H7 (cell line): ENCODE data around the gene TCAF1. TPM values are rescaled to one million over a fixed set of nuclear protein-coding genes. Genes with fewer than 3 reads are reported as not detected.
A peak's percentile ranks its signal among the peaks of the same experiment; 100 is the strongest.
"Not testable (repeated sequence)": the region's sequence is repeated elsewhere in the genome, so short reads cannot be mapped to it uniquely, and the experiment has no call there.

Source experiments
- DNase-seq: peaks from one replicate; pipeline ENCODE4 v3.0.0; 2012
- H3K27me3 ChIP-seq: 2 replicates; pipeline ENCODE4 v1.6.0; 2011; ENCODE audit warnings: mild to moderate bottlenecking, low read length; ENCODE audit not compliant: control insufficient read depth, insufficient read depth
- H3K36me3 ChIP-seq: replicated peaks from 2 replicates; pipeline ENCODE4 v1.5.1; 2011; ENCODE audit warnings: low read length; ENCODE audit not compliant: control insufficient read depth, insufficient read depth
- H3K4me3 ChIP-seq: 2 replicates; pipeline ENCODE4 v1.5.1; 2011; ENCODE audit warnings: low read depth, mild to moderate bottlenecking, control low read depth, low read length, moderate library complexity; ENCODE audit not compliant: insufficient read depth
- total RNA-seq: library from RNA; depleted of rRNA; stranded (reverse); fragments of >200 nt; shearing (Covaris generic); gene quantifications from 2 replicates; pipeline ENCODE4 v1.2.3, GENCODE V29; 2014

TCAF1 gene
- total RNA-seq, 1 experiment from 2014 or later, result 22.6 TPM

DNA sequence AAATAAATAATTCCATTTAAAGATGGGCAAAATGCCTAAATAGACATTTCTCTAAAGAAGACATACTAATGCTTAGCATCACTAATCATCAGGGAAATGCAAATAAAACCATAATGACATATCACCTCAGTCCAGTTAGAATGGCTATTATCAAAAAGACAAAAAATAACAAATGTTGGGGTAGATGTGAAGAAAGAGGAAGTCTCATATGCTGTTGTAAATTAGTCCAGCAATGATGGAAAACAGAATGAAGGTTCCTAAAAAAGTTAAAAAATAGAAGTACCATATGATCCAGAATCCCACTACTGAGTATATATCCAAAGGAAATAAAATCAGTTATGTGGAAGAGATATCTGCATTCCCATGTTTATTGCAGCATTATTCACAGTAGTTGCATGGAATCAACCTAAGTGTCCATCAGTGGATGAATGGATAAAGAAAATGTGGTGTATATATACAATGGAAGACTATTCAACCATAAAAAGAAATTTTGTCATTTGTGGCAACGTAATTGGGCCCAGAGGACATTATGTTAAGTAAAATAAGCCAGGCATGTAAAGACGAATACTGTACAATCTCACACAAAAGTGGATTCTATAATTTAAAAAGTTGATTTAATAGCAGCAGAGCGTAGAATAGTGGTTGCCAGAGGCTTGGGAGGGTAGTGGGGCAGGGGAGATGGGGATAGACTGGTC, 52.0 kb downstream of the TCAF1 start:
- Histone ChIP-seq H3K36me3 (no peaks in the 10 kb centered on the region), H3K4me3 (no peak overlapping the region), H3K27me3 (no peaks in the 10 kb centered on the region)
- no peak for DNase-seq

DNA sequence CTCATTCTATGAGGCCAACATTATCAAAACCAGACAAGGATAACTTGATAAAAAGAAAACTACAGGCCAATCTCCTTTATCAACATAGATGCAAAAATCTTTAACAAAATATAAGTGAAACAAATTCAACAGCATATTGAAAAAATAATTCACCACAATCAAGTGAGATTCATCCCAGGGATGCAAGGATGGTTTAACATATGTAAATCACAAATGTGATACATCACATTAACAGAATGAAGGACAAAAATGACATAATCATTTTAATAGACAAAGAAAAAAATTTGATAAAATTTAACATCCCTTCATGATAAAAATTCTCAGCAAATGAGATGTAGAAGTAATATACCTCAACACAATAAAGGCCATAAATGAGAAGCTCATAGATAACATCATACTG, 53.8 kb downstream of the TCAF1 start:
- H3K4me3 ChIP-seq, result no peak overlapping the region
- no peaks in the 10 kb centered on the region for H3K27me3 ChIP-seq
- no peaks in the 10 kb centered on the region for H3K36me3 ChIP-seq
- DNase-seq, result no peak

DNA sequence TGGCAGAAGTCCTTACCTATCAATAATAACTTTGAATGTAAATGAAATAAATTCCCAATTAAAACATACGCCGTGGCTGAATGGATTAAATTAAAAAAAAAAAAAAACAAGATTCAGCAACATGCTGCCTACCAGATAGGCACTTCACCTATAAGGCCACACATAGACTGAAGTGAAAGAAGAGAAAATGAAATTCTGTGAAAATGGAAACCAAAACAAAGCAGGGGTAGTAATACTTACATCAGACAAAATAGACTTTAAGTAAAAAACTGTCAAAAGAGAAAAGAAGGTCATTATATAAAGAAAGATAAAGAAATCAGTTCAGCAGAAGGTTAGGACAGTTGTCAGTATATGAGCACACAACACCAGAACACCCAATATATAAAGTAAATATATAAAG, 55.3 kb downstream of the TCAF1 start:
- DNase-seq, result no peak
- no peaks in the 10 kb centered on the region for H3K27me3 ChIP-seq
- no peak overlapping the region for H3K4me3 ChIP-seq
- no peaks in the 10 kb centered on the region for H3K36me3 ChIP-seq

DNA sequence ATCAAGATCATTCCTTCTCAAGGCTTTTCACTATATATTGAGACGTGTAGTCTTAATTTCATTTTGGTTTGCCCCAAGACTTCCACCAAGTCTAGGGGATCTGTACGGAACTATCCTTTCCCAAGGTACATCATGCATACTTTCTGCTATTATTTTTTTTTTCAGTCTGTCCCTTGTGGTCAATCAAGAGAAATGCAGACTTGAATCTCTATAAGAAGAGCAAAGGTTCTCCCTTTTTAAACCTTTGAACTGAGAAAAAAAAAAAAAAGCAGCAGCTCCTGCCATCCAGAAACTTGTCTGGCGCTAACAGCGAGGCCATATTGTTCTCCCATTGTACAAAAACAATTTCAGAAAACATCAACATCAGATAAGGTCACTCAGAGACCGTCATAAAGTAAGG, 60.3 kb downstream of the TCAF1 start:
- H3K36me3 ChIP-seq, H3K27me3 ChIP-seq, DNase-seq, H3K4me3 ChIP-seq: not testable (repeated sequence)

DNA sequence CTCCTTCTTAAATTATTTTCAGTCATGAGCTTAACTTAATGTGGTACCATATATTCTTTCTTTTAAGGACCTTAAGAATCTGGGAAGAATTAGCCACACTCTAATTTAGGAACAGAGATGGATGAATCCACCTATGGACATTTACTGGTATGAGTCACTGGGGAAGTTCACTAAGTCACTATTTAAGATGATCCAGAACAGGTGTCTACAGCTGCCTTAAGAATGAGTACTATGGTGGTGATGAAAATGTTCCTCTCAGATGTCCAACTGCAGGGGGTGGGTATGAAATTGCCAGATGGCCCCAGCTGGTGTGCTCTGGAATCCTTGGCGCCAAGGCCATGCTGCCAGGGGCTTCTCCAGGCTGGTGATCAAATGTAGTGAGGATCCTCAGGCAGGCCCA, 61.9 kb downstream of the TCAF1 start:
- H3K4me3 ChIP-seq, DNase-seq, H3K27me3 ChIP-seq, H3K36me3 ChIP-seq: not testable (repeated sequence)

DNA sequence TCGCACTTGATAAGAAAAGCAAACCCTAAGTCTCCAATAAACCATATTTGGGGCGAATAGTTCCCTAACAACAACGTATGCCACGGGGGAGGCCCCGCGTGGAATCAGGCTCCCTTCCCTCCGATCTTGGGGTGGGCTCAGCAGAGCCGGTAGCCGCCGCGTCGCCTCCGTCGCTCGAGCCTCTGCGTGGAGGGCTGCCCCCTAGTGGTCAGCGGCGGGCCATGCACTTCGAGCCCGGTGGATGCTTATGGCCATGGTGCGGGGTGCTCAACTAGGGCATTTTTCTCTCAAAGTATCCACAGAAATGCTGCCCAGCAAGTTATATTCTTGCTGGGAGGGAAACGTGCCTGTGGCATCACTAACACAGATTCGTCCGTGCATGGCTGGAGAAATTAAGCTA, 64.8 kb downstream of the TCAF1 start:
- H3K36me3 ChIP-seq, H3K27me3 ChIP-seq, DNase-seq, H3K4me3 ChIP-seq: not testable (repeated sequence)

DNA sequence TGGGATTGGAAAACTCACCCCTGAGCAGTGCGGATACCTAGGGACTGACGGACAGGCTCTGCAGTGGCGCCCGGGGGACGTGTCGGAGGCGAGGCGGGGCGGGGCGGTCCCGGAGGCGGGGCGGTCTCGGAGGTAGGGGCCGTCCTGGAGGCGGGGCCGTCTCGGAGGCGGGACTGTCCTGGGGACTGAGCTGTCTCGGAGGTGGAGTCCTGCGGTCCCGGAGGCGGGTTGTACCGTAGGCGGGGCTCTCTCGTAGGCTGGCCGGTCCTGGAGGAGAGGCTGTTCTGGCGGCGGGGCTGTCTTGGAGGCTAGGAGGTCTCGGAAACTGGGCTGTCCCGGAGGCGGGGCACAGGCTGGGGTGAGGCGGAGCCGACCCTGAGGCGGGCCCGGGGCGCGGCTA, 65.4 kb downstream of the TCAF1 start:
- peak overlapping the region; percentile 17; the same call in 1 of the 2 replicates for H3K4me3 ChIP-seq
- not testable (repeated sequence) for DNase-seq, H3K27me3 ChIP-seq, H3K36me3 ChIP-seq

DNA sequence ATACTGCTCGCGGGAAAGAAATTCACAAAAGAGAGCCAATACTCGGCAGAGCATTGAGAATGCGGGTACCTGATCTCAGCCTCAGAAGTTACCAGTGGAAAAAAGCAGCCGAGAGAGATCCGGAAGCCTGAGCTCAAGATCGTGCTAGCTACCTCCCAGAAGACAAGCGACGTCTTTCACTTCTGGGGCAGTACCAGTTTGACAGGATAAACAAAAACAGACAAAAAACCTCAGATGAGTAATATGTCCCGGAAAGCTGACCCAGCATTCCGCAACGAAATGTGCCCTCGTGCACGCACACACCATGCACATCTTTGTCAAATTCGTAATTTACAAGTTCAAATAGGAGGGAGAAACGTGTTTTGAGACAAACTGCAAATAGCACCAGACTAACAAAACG, 65.9 kb downstream of the TCAF1 start:
- H3K36me3 ChIP-seq, H3K4me3 ChIP-seq, DNase-seq, H3K27me3 ChIP-seq: not testable (repeated sequence)

DNA sequence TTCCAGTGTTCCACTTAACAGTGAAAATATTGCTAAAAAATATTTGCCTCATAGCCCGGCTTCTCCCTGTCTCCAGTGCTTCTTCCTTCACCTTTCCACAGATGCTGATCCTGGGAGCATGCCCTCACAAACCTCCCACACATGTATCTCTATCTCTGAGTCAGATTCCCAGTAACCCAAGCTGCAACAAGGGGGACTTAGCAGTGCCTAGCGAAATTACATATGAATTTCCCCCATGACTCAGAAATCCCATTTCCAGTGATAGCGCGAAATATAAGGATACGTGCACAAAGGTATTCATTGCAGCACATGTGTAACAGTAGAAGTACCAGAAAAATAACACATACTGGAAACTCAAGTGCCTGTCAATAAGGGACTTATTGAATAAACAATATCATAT, 75.4 kb downstream of the TCAF1 start:
- DNase-seq, H3K27me3 ChIP-seq, H3K4me3 ChIP-seq, H3K36me3 ChIP-seq: not testable (repeated sequence)

DNA sequence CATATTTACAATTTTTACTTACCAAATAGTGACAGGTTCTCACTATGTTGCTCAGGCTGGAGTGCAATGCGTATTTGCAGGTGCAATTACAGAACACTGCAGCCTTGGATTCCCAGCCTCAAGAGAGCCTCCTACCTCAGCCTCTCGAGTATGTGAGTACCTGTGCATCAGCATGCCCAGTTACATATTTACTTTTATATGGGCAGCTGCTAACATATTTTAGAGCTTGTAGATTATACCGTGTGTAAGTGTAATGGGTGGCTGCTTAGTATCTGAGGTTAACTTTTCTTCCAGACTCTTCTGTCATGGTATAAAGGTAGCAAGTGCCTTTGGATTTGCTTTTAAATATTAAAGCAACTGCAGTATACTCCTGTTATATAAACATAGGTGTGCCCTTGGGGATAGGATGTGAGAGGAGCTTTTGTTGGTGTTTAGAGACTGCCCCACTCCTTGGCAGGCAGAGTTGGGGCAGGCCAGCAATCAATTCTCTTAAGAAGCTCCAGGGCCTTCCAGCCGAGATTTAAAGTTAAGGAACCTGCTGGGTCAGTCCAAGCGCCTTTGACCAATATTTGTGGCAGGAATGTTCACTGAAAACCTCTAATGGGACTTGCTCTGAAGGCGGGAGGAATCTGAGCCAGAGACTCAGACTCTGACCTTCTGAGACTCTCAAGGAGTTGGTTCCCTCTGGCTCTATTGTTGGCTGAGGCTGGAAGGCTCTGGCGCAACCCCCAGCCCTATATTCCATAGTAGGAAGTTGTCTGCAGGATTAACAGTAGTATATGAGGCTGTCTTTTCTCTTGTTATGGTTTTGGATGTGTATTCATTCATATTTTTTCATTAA, 77.5 kb downstream of the TCAF1 start:
- not testable (repeated sequence) for H3K4me3 ChIP-seq, H3K27me3 ChIP-seq, H3K36me3 ChIP-seq, DNase-seq

DNA sequence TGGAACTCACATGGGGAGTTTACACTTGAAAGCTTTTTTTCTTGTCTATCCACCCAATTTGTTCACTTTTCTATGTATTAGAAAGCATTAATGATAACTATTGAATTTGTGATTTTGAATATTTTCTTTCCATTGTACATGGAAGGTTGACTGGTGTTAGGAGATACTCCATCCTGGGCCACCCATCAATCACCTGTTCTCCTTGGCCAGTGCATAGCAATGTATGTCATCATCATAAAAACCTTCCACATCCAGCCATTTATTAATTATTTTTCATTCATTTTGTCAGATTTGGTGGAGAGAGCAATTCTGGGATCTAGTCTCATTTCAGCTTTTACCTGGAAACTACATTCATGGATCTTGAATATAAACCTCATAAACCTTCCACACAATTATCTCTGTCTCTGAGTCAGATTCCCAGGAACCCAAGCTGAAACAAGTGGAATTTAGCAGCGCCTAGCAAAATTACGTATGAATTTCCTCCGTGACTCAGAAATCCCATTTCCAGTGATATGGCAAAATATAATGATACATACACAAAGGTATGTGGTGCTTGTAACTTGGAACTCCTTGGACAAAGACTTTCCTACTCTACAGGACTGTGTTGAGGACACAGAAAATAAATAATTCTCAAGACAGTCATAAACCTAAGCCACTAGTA, 78.2 kb downstream of the TCAF1 start:
- not testable (repeated sequence) for H3K4me3 ChIP-seq, DNase-seq, H3K36me3 ChIP-seq, H3K27me3 ChIP-seq

DNA sequence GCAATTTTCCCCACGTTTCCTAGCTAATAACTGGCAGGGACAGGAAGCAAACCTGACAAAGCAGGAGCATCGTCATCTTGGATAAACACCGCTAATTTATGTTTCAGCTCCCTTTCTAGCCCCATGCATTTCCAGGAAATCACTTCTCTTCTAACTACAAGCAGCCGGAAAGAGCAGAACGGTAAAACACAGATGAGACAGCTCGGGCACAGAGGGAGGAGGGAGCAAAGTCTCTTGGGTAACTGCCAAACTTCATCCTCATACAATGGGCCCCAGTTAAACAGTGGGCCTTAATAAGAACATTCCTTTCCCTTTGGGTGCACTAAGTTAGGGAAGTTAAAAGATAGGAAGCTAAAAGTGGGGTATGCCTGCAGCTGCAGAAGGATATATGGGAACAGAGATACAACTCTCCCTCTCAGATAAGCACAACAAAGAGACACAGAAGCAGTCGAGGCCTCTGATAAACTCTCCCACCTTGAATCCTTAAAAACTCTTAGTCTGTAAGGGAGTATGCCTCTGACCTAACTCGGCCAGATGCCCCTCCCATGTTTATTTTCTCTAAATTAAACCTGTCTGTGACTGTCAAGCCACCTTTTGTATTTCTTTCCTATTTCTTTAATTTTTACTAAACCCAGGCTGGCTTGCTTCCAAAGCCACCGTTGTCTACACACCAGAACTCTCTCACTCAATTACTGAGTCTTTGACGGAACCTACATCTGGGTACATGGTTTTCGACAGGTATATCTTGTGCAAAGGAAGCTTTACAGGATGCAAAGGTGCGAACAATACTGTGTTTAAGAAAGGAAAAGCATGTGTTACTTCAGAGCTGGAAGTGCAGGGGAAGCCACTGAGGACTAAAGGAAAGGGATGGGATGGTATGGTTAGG, 80.3 kb downstream of the TCAF1 start:
- not testable (repeated sequence) for H3K4me3 ChIP-seq, H3K27me3 ChIP-seq, H3K36me3 ChIP-seq, DNase-seq

DNA sequence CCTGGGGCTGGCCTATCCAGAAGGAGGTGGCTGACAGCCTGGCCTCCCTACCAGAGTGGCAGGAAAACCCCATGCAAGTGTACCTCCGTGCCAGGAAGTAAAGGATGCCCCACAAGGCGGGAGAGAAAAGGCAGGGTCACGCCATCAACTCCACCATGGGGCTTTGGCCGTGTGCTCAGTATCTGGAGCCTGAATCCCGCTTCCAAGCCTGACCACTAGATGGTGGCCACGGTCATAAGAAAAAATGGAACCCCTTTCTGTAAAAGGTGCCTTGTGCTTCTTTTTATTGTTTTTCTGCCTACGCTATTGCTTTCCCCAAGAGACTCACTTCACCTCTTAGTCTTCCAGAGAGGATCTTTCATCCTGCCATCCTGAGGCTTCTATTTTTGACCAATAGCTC, 84.1 kb downstream of the TCAF1 start:
- not testable (repeated sequence) for H3K4me3 ChIP-seq, H3K27me3 ChIP-seq, DNase-seq, H3K36me3 ChIP-seq

DNA sequence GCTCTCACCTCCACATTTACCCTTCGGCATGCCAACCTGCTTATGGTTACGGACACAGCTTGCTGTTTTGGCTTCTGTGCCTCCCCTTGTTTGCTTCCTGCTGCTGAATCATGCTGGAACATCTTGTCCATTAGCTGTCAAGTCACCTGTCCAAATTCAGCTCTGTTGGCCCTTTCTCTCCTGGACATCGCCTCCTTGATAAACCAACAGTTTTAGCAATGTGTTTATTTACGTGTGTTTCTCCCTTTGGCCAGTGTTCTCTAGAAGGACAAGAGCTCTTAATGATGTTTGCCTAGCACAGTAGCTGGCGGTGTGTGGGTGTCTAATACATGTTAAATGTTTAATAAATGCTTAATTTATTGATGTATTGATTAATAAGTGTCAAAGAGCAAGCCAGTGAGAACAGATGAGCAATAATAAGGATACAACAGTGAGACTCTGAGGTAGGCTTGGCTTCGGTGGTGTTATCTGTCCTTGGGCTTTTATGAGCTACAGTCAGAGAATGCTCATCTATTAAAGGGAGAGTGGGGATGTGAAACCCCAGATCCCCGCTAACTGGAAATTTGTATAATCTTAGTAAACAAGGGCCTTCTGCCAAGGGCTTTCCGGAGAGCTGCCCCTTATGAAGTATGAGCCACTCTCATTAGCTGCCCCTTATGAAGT, 85.4 kb downstream of the TCAF1 start:
- H3K27me3 ChIP-seq, H3K4me3 ChIP-seq, H3K36me3 ChIP-seq, DNase-seq: not testable (repeated sequence)
